MM.1S (cell line): ENCODE results near the gene GALNT5.

Experiments used
- DNase-seq: peaks from one replicate; pipeline ENCODE4 v3.0.0-alpha.2; 2015
- H2AFZ ChIP-seq: fragments of 300-600 bp; sonication (generic); 2 replicates; pipeline ENCODE4 v1.6.0; 2016; ENCODE audit warnings: antibody characterized with exemption, low read length
- H3F3A ChIP-seq: fragments of 300-600 bp; sonication (generic); 2 replicates; pipeline ENCODE4 v1.6.1; 2016; ENCODE audit warnings: mild to moderate bottlenecking, antibody characterized with exemption, low read length, moderate library complexity, mixed read lengths; ENCODE audit not compliant: insufficient read depth
- H3K27ac ChIP-seq: fragments of 300-600 bp; sonication (generic); 2 replicates; pipeline ENCODE4 v1.5.1; 2016; ENCODE audit warnings: mild to moderate bottlenecking, low read length
- H3K27me3 ChIP-seq: fragments of 300-600 bp; sonication (generic); replicated peaks from 2 replicates; pipeline ENCODE4 v1.6.0; 2016; ENCODE audit warnings: low read length; ENCODE audit not compliant: insufficient read depth
- H3K36me3 ChIP-seq: fragments of 300-600 bp; sonication (generic); replicated peaks from 2 replicates; pipeline ENCODE4 v1.6.1; 2016; ENCODE audit warnings: mild to moderate bottlenecking, low read length, mixed read lengths; ENCODE audit not compliant: insufficient read depth
- H3K4me1 ChIP-seq: fragments of 300-600 bp; sonication (generic); 2 replicates; pipeline ENCODE4 v1.6.1; 2016; ENCODE audit warnings: low read length, mixed read lengths
- H3K4me2 ChIP-seq: fragments of 300-600 bp; sonication (generic); 2 replicates; pipeline ENCODE4 v1.6.0; 2016; ENCODE audit warnings: low read depth, low read length
- H3K4me3 ChIP-seq: fragments of 300-600 bp; sonication (generic); 2 replicates; pipeline ENCODE4 v1.5.1; 2016; ENCODE audit warnings: low read length, mixed read lengths
- H3K79me2 ChIP-seq: fragments of 300-600 bp; sonication (generic); 2 replicates; pipeline ENCODE4 v1.6.1; 2016; ENCODE audit warnings: mixed run types, low read length, mixed read lengths
- H3K9ac ChIP-seq: fragments of 300-600 bp; sonication (generic); 2 replicates; pipeline ENCODE4 v1.6.1; 2016; ENCODE audit warnings: low read length, mixed read lengths
- H3K9me2 ChIP-seq: fragments of 300-600 bp; sonication (generic); replicated peaks from 2 replicates; pipeline ENCODE4 v1.6.1; 2016; ENCODE audit warnings: mild to moderate bottlenecking, low read length, mixed read lengths; ENCODE audit not compliant: insufficient read depth
- H3K9me3 ChIP-seq: fragments of 300-600 bp; sonication (generic); replicated peaks from 2 replicates; pipeline ENCODE4 v1.6.1; 2016; ENCODE audit warnings: mild to moderate bottlenecking, low read length, mixed read lengths; ENCODE audit not compliant: insufficient read depth
- H4K20me1 ChIP-seq: fragments of 300-600 bp; sonication (generic); 2 replicates; pipeline ENCODE4 v1.6.1; 2016; ENCODE audit warnings: mild to moderate bottlenecking, low read length, moderate library complexity, mixed read lengths; ENCODE audit not compliant: insufficient read depth
- EZH2 ChIP-seq: fragments of 300-600 bp; sonication (generic); optimal IDR thresholded peaks from 2 replicates; pipeline ENCODE3; 2017; ENCODE audit warnings: low read depth, mild to moderate bottlenecking, antibody characterized with exemption, low read length, mixed read lengths
- EZH2phosphoT487 ChIP-seq: fragments of 300-600 bp; sonication (generic); IDR thresholded peaks from 2 replicates; pipeline ENCODE4 v1.6.1; 2018; ENCODE audit warnings: antibody characterized with exemption, low read length
- TF ChIP-seq, protein P1 (sequence below): fragments of 300-600 bp; sonication (generic); IDR thresholded peaks from 2 replicates; pipeline ENCODE4 v1.5.1; 2016; ENCODE audit warnings: antibody characterized with exemption, low read length, mixed read lengths

Gene GALNT5

DNA sequence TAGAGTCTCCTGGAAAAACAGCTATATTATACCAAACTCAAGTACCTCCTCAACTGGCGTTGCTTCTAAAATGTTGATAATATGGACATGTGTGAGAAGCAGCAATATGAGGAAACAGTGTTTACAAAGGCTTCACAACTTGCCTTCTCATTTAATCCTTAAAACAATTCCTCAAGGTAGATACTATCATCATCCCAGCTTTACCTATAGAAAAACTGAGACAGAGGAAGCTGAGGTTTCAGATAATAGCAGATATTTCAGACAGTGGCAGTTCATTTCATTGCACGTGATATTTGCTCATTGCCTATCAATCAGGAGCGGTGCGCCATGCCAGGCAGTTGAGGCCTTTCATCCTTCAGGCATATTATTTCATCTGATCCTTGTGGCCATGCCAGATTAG is 8.3 kb downstream of the GALNT5 start:
- H2AFZ ChIP-seq, result no peak overlapping the region
- no peaks in the 10 kb centered on the region for H3K27me3 ChIP-seq
- H3K79me2 ChIP-seq, result no peaks in the 10 kb centered on the region
- TF ChIP-seq EZH2, result no peak
- TF ChIP-seq, protein P1, sequence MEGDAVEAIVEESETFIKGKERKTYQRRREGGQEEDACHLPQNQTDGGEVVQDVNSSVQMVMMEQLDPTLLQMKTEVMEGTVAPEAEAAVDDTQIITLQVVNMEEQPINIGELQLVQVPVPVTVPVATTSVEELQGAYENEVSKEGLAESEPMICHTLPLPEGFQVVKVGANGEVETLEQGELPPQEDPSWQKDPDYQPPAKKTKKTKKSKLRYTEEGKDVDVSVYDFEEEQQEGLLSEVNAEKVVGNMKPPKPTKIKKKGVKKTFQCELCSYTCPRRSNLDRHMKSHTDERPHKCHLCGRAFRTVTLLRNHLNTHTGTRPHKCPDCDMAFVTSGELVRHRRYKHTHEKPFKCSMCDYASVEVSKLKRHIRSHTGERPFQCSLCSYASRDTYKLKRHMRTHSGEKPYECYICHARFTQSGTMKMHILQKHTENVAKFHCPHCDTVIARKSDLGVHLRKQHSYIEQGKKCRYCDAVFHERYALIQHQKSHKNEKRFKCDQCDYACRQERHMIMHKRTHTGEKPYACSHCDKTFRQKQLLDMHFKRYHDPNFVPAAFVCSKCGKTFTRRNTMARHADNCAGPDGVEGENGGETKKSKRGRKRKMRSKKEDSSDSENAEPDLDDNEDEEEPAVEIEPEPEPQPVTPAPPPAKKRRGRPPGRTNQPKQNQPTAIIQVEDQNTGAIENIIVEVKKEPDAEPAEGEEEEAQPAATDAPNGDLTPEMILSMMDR, result no peak
- TF ChIP-seq EZH2phosphoT487, result no peak
- no peak overlapping the region for H3K27ac ChIP-seq
- H3K4me3 ChIP-seq, result no peak overlapping the region
- no peak overlapping the region for H3K9ac ChIP-seq
- peaks cover 8% of the 10 kb centered on the region for H3K4me1 ChIP-seq
- no peaks in the 10 kb centered on the region for H3K9me3 ChIP-seq
- no peak for DNase-seq
- H4K20me1 ChIP-seq, result no peaks in the 10 kb centered on the region
- H3F3A ChIP-seq, result peaks cover 4% of the 10 kb centered on the region; the same call in 1 of the 2 replicates
- H3K36me3 ChIP-seq, result no peaks in the 10 kb centered on the region
- no peaks in the 10 kb centered on the region for H3K9me2 ChIP-seq
- no peak overlapping the region for H3K4me2 ChIP-seq

DNA sequence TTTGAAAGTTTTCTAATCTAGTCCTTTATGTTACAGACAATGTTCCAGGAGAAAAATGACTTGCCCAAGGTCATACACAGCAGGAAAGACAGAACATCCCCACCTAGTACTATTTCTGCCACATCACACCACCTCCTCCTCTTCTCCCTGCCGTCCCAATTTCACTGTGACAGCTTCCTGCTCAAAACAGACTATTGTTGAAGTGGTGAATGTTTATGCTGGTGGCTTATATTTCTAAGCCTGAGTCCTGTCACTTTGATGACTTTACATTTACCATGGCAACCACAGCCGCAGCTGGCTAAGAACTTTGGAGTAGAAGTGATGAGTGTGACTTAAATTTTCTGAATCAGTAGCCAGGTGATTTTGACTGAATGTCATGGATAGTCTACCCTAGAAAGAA is 10.0 kb downstream of the GALNT5 start:
- Histone ChIP-seq H3K79me2 (no peaks in the 10 kb centered on the region), H3K9ac (no peak overlapping the region), H3K4me2 (no peak overlapping the region), H4K20me1 (no peaks in the 10 kb centered on the region), H3K27me3 (no peaks in the 10 kb centered on the region), H3K9me2 (no peaks in the 10 kb centered on the region), H3K36me3 (no peaks in the 10 kb centered on the region), H3K9me3 (no peaks in the 10 kb centered on the region), H3K4me1 (no peaks in the 10 kb centered on the region), H2AFZ (no peak overlapping the region), H3K4me3 (no peak overlapping the region), H3F3A (no peaks in the 10 kb centered on the region), H3K27ac (no peak overlapping the region)
- no peak for TF ChIP-seq EZH2
- TF ChIP-seq EZH2phosphoT487, result no peak
- TF ChIP-seq, protein P1, result no peak
- DNase-seq, result peak; percentile 47

DNA sequence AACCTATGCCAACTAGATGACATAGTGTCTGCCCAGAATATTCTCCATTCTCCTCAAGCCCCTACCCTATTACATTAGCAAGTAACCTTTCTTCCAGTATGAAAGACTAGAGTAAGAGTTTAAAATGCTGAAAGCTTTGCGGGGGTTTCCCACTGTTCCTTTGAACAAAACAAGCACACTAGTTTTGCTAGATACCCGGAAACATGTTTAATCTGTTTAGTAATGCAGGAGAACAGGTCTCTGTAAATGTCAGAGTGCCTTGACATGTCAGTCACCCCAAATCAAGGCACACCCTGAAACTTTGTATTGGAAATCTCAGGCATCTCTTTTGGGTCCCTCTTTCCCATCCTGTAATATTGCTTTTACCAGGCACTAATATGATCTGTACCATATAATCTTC is 11.6 kb downstream of the GALNT5 start:
- Histone ChIP-seq H2AFZ (no peak overlapping the region), H3K36me3 (no peaks in the 10 kb centered on the region), H4K20me1 (no peaks in the 10 kb centered on the region), H3K9me3 (no peaks in the 10 kb centered on the region), H3K4me2 (no peak overlapping the region), H3K27ac (no peak overlapping the region), H3K9ac (no peak overlapping the region), H3K9me2 (no peaks in the 10 kb centered on the region), H3K4me1 (no peaks in the 10 kb centered on the region), H3K27me3 (no peaks in the 10 kb centered on the region), H3F3A (no peaks in the 10 kb centered on the region), H3K4me3 (no peak overlapping the region), H3K79me2 (no peaks in the 10 kb centered on the region)
- no peak for DNase-seq
- TF ChIP-seq EZH2 (no peak), EZH2phosphoT487 (no peak)
- TF ChIP-seq, protein P1, result no peak
